Measurements from ENCODE around the gene TTC7B. TPM values are rescaled to one million over a fixed set of nuclear protein-coding genes. Genes with fewer than 3 reads are reported as not detected.

The TTC7B gene
- total and polyA plus RNA-seq, 7 donors: 5.5 to 70.9 (median 46.8) TPM

GRCh38 chr14:90665321-90666000, 150.8 kb downstream of the TTC7B start:
- no peak for DNase-seq
- TF ChIP-seq POLR2AphosphoS5 (IDR thresholded peaks at IDR 0.05) (no peak), POLR2A (IDR thresholded peaks at IDR 0.05) (no peak), CTCF (IDR thresholded peaks at IDR 0.05) (no peak), EP300 (IDR thresholded peaks at IDR 0.05) (no peak)
- intact Hi-C loops (cut with DNase I): no loop called here
- no peaks in the 10 kb centered on the region for H3K27me3 ChIP-seq
- H3K4me1 ChIP-seq: peaks cover 0 to 57% (median 48%) of the 10 kb centered on the region in 4 donors
- H3K9me3 ChIP-seq: no peaks in the 10 kb centered on the region
- no peaks in the 10 kb centered on the region for H3K36me3 ChIP-seq
- H3K4me3 ChIP-seq: no peak overlapping the region
- WGBS, 2 donors: 83 to 91% methylated on average over 9 of the region's 9 CpGs
- peak overlapping the region in 3 of 4 donors; percentile 28 to 82 (median 42) for H3K27ac ChIP-seq

GRCh38 chr14:90664911-90665310, 151.3 kb downstream of the TTC7B start:
- no peaks in the 10 kb centered on the region for H3K27me3 ChIP-seq
- WGBS, 2 donors: 85 to 88% methylated on average over 1 of the region's 1 CpG
- TF ChIP-seq CTCF (IDR thresholded peaks at IDR 0.05): no peak
- no peak for TF ChIP-seq POLR2A (IDR thresholded peaks at IDR 0.05)
- TF ChIP-seq EP300 (IDR thresholded peaks at IDR 0.05): no peak
- no peak for TF ChIP-seq POLR2AphosphoS5 (IDR thresholded peaks at IDR 0.05)
- H3K9me3 ChIP-seq: no peaks in the 10 kb centered on the region
- intact Hi-C loops (cut with DNase I): no loop called here
- H3K27ac ChIP-seq: peak overlapping the region in 2 of 4 donors; percentile 11 to 82
- no peak overlapping the region for H3K4me3 ChIP-seq
- peaks cover 0 to 57% (median 48%) of the 10 kb centered on the region in 4 donors for H3K4me1 ChIP-seq
- no peaks in the 10 kb centered on the region for H3K36me3 ChIP-seq
- no peak for DNase-seq

- no peaks in the 10 kb centered on the region for H3K27me3 ChIP-seq
- intact Hi-C loops (cut with DNase I): no loop called here
- no peaks in the 10 kb centered on the region for H3K36me3 ChIP-seq
- no peak overlapping the region for H3K4me3 ChIP-seq
- WGBS, 2 donors: 94 to 98% methylated on average over 5 of the region's 5 CpGs
- peak overlapping the region in 3 of 4 donors; percentile 70 to 82 (median 80) for H3K27ac ChIP-seq
- no peak for TF ChIP-seq POLR2AphosphoS5 (IDR thresholded peaks at IDR 0.05)
- no peak for TF ChIP-seq POLR2A (IDR thresholded peaks at IDR 0.05)
- TF ChIP-seq CTCF (IDR thresholded peaks at IDR 0.05): no peak
- TF ChIP-seq EP300 (IDR thresholded peaks at IDR 0.05): no peak
- H3K9me3 ChIP-seq: no peaks in the 10 kb centered on the region
- no peak for DNase-seq
- peaks cover 0 to 57% (median 48%) of the 10 kb centered on the region in 4 donors for H3K4me1 ChIP-seq
These were observed 152.6 kb downstream of the TTC7B start for GRCh38 chr14:90663680-90664079.

- intact Hi-C loops (cut with DNase I): no loop called here
- 95% methylated on average over 5 of the region's 5 CpGs for WGBS, 2 donors
- TF ChIP-seq POLR2AphosphoS5 (IDR thresholded peaks at IDR 0.05): no peak
- H3K36me3 ChIP-seq: no peaks in the 10 kb centered on the region
- no peak overlapping the region for H3K4me3 ChIP-seq
- H3K27ac ChIP-seq: peak overlapping the region in 3 of 4 donors; percentile 70 to 82 (median 80)
- no peak for DNase-seq
- peaks cover 0 to 57% (median 48%) of the 10 kb centered on the region in 4 donors for H3K4me1 ChIP-seq
- no peaks in the 10 kb centered on the region for H3K27me3 ChIP-seq
- H3K9me3 ChIP-seq: no peaks in the 10 kb centered on the region
These were observed 153.1 kb downstream of the TTC7B start for GRCh38 chr14:90663140-90663539.

- 62 to 77% methylated on average over 7 of the region's 7 CpGs for WGBS, 2 donors
- intact Hi-C loops (cut with DNase I): no loop called here
- Histone ChIP-seq H3K27me3 (no peaks in the 10 kb centered on the region), H3K4me3 (peak overlapping the region in 1 of 4 donors; percentile 11), H3K36me3 (peaks cover 0 to 4% (median 0%) of the 10 kb centered on the region in 4 donors), H3K9me3 (no peaks in the 10 kb centered on the region), H3K27ac (peak overlapping the region in 3 of 4 donors; percentile 70 to 82 (median 80)), H3K4me1 (peaks cover 0 to 53% (median 46%) of the 10 kb centered on the region in 4 donors)
- no peak for DNase-seq
- no peak for TF ChIP-seq CTCF (IDR thresholded peaks at IDR 0.05)
- TF ChIP-seq POLR2A (IDR thresholded peaks at IDR 0.05): no peak
- TF ChIP-seq POLR2AphosphoS5 (IDR thresholded peaks at IDR 0.05): no peak
- TF ChIP-seq EP300 (IDR thresholded peaks at IDR 0.05): no peak
These were observed 154.4 kb downstream of the TTC7B start for GRCh38 chr14:90661866-90662265.
